ENCODE measurements around the gene SLC35C1.
A peak's percentile ranks its signal among the peaks of the same experiment; 100 is the strongest.
"Not testable (repeated sequence)": the region's sequence is repeated elsewhere in the genome, so short reads cannot be mapped to it uniquely, and the experiment has no call there.

Gene SLC35C1

DNA sequence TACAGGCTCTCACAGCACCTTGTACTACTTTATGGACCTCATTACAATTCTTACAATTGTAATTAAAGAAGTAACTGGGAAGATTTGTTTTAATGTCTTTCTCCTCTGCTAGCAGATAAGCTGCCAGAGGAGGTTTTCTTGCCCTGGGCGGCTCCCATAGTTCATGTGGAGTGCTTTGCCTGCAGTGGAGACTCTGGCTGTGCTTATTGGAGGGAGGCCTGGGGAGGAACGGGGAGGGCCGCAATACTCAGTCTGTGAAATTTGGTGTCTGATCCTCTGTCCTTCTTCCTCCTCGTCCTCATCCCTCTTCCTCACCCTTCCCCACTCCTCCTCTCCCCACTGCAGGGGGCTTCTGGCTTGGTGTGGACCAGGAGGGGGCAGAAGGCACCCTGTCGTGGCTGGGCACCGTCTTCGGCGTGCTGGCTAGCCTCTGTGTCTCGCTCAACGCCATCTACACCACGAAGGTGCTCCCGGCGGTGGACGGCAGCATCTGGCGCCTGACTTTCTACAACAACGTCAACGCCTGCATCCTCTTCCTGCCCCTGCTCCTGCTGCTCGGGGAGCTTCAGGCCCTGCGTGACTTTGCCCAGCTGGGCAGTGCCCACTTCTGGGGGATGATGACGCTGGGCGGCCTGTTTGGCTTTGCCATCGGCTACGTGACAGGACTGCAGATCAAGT lies 5.6 kb downstream of the SLC35C1 start:
- Mint-ChIP-seq H3K4me3 (no peak overlapping the region), H3K27me3 (no peaks in the 10 kb centered on the region), H3K27ac (peak overlapping the region; percentile 37), H3K36me3 (peaks cover 33 to 46% of the 10 kb centered on the region in 2 donors), H3K9me3 (no peaks in the 10 kb centered on the region), H3K4me1 (peaks cover 29 to 56% of the 10 kb centered on the region in 2 donors)
- ATAC-seq (replicated peaks) = no peak
- DNase-seq = no peak

DNA sequence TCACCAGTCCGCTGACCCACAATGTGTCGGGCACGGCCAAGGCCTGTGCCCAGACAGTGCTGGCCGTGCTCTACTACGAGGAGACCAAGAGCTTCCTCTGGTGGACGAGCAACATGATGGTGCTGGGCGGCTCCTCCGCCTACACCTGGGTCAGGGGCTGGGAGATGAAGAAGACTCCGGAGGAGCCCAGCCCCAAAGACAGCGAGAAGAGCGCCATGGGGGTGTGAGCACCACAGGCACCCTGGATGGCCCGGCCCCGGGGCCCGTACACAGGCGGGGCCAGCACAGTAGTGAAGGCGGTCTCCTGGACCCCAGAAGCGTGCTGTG lies 6.1 kb downstream of the SLC35C1 start:
- H3K36me3 Mint-ChIP-seq = peaks cover 31 to 45% of the 10 kb centered on the region in 2 donors
- H3K9me3 Mint-ChIP-seq = no peaks in the 10 kb centered on the region
- peaks cover 29 to 56% of the 10 kb centered on the region in 2 donors for H3K4me1 Mint-ChIP-seq

DNA sequence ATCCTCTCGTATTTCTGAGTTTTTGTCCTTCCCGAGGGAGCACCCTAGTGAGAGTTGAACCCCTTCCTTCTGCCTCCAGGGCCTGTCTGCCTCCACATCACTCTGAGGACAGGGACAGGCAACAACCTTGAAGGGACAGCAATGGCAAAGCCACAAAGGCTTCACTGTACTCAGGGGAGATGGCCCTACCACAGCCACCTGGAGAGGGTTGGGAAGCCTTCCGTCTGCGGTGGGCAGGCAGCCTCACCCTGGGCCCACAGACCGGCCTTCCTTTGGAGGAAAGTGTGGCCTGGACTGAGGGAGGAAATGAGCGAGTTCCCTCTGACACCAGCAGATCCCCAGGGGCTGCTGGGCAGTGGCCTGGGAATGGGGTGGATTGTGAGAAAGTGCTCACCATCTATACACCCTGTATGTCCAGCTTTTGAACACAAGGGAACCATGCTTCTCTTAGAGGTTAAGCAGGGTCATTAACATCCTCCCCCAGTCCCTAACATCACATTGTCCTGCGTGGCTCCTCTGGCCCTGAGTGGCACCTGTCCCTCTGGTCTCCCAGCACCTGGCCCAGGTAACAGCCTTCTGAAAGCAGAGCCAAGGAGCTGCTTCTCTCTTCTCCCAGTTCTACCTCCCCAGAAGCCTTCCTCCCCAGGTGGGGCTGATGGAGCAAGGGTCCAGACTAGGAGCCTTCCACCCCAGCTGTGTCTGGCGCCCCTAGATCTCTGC lies 6.8 kb downstream of the SLC35C1 start:
- H3K27me3 Mint-ChIP-seq = no peaks in the 10 kb centered on the region
- ATAC-seq (replicated peaks) = no peak
- H3K9me3 Mint-ChIP-seq = no peaks in the 10 kb centered on the region
- DNase-seq = no peak
- H3K4me3 Mint-ChIP-seq = no peak overlapping the region
- no peak overlapping the region for H3K27ac Mint-ChIP-seq
- peaks cover 29 to 52% of the 10 kb centered on the region in 2 donors for H3K4me1 Mint-ChIP-seq
- H3K36me3 Mint-ChIP-seq = peaks cover 29 to 43% of the 10 kb centered on the region in 2 donors

More for the DNA sequence above, 6.1 kb downstream of the SLC35C1 start:
- Mint-ChIP-seq H3K4me3 (no peak overlapping the region), H3K27me3 (no peaks in the 10 kb centered on the region), H3K27ac (no peak overlapping the region)
- no peak for ATAC-seq (replicated peaks)
- no peak for DNase-seq

DNA sequence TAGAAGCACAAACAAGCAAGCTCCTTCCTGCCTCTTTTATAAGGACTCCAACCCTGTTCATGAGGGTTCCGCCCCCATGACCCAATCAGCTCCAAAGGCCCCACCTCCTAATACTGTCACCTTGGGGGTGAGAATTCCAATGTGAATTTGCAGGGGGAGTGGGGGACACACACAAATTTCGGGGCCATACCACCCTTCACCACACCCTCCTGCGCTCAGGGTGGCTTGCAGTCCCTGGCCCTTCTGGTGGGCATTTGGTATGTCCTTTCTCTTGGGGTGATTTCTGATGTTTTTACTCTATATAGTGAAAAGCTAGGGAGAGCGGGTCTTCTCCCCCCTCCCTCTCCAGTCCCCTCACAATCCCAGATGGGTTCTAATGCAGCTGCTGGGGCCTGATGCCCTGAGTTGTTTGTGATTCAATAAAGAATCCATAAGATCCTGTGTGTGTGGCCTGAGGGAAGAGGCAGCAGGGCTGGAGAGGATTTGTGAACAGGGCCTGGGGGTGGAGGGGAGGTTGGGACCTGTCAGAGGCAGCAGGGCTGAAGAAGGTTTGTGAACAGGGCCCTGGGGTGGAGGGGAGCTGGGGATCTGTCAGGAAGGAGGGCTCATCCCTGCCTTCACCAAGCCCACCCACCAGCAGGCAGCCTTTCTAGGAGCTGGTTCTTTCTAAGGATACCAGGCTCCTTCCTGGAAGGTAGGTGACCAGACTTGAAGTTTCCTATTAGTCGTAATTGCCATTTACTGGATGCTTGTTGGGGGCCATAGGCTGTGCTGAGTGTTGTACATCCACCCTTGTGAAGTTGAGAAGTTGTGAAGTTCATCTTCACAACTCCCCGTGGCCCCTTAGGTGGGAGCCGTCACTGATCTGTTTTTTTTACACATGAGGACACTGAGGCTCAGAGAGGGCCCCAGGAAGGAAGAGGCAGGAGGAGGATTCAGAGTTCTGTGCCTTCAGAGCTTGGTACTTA lies 7.9 kb downstream of the SLC35C1 start:
- no peak overlapping the region for H3K4me3 Mint-ChIP-seq

DNA sequence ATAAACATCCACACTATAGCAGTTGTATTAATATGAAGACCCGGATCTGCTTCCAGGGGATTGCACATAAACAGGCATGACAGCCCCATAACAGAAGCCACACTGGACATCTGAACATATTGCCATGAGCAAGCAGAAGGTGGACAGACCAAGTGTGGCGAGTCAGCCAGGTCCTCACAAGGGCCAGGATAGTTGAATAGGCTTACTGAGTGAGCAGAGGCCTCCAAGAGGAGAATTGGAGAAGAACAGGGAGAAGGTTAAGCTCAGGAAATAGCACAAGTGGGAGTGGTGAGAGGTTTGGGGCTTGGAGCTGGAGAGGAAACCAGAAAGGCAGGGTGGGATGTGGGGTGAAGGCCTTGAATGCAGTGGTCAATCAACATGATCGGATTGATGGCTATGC lies 10.8 kb downstream of the SLC35C1 start:
- no peak for DNase-seq
- ATAC-seq (replicated peaks) = no peak
- Mint-ChIP-seq H3K27me3 (no peaks in the 10 kb centered on the region), H3K36me3 (peaks cover 10 to 26% of the 10 kb centered on the region in 2 donors), H3K9me3 (peaks cover 0 to 8% of the 10 kb centered on the region in 2 donors), H3K27ac (no peak overlapping the region), H3K4me1 (peaks cover 26 to 41% of the 10 kb centered on the region in 2 donors), H3K4me3 (no peak overlapping the region)

More for the DNA sequence above, 7.9 kb downstream of the SLC35C1 start:
- Mint-ChIP-seq H3K27ac (peak overlapping the region; percentile 42), H3K4me1 (peaks cover 32 to 52% of the 10 kb centered on the region in 2 donors), H3K9me3 (peaks cover 0 to 4% of the 10 kb centered on the region in 2 donors), H3K36me3 (peaks cover 25 to 47% of the 10 kb centered on the region in 2 donors), H3K27me3 (no peaks in the 10 kb centered on the region)
- DNase-seq = no peak
- no peak for ATAC-seq (replicated peaks)

DNA sequence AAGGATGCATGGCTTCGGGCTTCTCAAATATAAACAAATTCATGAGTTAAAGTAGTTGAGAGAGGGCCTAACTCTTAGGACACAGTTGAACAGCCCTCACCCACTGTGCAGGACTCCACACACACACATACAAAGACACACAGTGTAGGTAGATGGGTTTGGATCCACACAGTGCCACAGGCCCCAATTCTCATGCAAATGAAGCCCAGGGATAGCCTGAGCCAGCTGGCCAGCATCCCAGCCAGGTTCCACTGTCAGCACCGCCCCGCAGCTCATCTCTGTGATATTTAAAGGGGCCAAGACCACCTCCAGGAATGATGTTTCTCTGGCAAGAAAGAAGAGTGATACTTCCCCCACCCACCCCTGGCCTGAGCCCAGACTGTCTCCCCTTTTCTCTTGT lies 11.7 kb downstream of the SLC35C1 start:
- Mint-ChIP-seq H3K27ac (peak overlapping the region; percentile 75), H3K9me3 (peaks cover 0 to 8% of the 10 kb centered on the region in 2 donors), H3K27me3 (no peaks in the 10 kb centered on the region), H3K4me3 (no peak overlapping the region), H3K4me1 (peaks cover 26 to 37% of the 10 kb centered on the region in 2 donors), H3K36me3 (peaks cover 6 to 18% of the 10 kb centered on the region in 2 donors)
- ATAC-seq (replicated peaks) (peak in 1 of 2 donors; percentile 19), DNase-seq (no peak)

DNA sequence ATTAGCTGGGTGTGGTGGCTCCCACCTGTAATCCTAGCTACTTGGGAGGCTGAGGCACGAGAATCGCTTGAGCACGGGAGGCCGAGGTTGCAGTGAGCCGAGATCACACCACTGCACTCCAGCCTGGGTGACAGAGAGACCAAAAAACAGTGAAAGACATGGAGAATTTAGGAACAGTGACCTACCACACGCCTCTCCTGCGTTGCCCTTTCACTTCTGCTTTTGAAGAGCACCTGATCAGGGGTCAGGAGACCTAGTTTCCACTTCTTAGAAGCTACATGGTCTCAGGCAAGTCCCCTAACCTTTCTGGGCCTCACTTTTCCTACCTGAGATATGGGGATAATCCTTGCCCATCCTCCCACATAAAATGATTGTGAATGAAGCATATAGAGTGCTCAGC lies 12.2 kb downstream of the SLC35C1 start:
- DNase-seq (peak; percentile 20), ATAC-seq (replicated peaks) (peak; percentile 82 to 87)
- H3K27me3 Mint-ChIP-seq = no peaks in the 10 kb centered on the region
- H3K27ac Mint-ChIP-seq = peak overlapping the region; percentile 75
- H3K4me1 Mint-ChIP-seq = peaks cover 26 to 37% of the 10 kb centered on the region in 2 donors
- peaks cover 0 to 8% of the 10 kb centered on the region in 2 donors for H3K9me3 Mint-ChIP-seq
- H3K4me3 Mint-ChIP-seq = peak overlapping the region in 1 of 2 donors; percentile 43
- H3K36me3 Mint-ChIP-seq = peaks cover 3 to 14% of the 10 kb centered on the region in 2 donors

DNA sequence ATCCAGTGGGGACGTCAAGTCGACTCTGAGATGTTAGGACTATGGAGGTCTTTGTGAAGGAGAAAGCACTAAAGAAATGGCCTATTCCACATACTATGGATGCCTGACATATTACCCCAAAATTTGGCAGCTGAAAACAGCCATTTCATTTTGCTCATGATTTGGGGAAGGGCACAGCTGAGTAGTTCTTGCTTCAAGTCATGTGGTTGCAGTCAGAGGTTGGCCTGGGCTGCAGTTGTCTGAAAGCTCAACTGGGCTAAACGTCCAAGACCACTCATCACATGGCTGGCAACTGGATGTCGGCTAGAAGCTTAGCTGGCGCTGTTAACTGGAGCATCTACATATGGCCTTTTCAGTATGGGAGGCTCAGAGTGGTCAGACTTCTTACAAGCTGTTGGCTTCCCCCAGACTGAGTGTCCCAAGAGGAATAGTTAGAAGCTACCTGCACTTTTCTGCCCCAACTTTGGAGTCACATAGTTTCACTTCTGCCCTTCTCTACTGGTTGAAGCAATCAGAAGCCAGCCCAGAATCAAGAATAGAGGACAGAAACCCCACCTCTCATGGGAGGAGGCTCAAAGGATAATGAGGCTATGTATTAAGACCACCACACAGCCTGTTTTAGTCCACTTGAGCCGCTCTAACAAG lies 14.1 kb downstream of the SLC35C1 start:
- Mint-ChIP-seq H3K4me3 (no peak overlapping the region), H3K4me1 (peaks cover 34 to 44% of the 10 kb centered on the region in 2 donors), H3K27me3 (no peaks in the 10 kb centered on the region), H3K36me3 (peaks cover 2 to 5% of the 10 kb centered on the region in 2 donors), H3K9me3 (peaks cover 0 to 8% of the 10 kb centered on the region in 2 donors), H3K27ac (peak overlapping the region; percentile 83)
- DNase-seq (no peak), ATAC-seq (replicated peaks) (peak; percentile 44 to 78)

DNA sequence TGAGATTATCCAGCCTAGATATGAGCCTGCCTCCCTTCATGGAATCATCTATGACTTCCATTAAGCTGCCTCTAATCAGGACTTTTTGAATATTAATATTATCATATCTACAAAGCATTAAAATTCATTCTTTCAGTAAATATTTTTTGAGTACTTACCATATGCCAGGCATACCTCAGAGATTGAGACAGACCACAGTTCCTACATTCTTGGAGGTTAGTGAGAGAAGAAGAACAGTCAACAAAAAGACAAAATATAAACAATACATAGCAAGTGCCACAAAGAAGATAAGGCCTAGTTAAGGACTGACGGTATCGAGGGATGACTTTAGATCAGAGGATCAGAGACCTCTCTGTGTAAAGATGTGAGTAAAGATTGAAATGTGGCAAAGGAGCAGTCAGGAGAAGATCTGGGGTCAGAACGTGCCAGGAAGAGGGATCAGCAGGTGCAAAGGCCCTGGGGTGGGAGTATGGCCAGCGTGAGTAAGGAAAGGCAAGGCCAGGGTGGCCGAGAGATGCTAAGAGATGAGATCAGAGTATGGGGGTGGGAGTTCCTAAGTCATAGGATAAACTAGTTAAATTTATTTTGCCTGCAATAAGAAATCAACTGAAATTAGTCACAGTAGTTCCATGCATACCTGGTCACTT lies 15.4 kb downstream of the SLC35C1 start:
- ATAC-seq (replicated peaks) = no peak
- no peaks in the 10 kb centered on the region for H3K27me3 Mint-ChIP-seq
- no peak for DNase-seq
- peaks cover 2 to 5% of the 10 kb centered on the region in 2 donors for H3K36me3 Mint-ChIP-seq
- H3K9me3 Mint-ChIP-seq = peaks cover 0 to 8% of the 10 kb centered on the region in 2 donors
- no peak overlapping the region for H3K4me3 Mint-ChIP-seq
- H3K4me1 Mint-ChIP-seq = peaks cover 34 to 45% of the 10 kb centered on the region in 2 donors
- H3K27ac Mint-ChIP-seq = no peak overlapping the region

DNA sequence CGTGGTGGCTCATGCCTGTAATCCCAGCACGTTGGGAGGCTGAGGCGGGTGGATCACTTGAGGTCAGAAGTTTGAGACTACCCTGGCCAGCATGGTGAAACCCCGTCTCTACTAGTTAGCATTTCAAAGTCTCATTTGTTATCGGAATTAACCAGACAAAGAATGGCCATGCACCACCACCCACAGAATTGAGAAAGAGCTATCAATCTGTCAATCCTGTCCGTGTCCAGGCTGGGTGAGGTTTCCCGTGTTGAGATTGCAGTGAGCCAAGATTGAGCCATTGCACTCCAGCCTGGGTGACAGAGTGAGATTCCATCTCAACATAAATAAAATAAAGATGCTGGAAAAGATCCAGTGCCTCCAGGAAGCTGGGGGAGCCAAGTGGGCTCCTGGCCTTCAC lies 21.5 kb downstream of the SLC35C1 start:
- H3K4me1 Mint-ChIP-seq; DNase-seq; H3K4me3 Mint-ChIP-seq; H3K36me3 Mint-ChIP-seq; H3K9me3 Mint-ChIP-seq; ATAC-seq (replicated peaks): not testable (repeated sequence)
- peaks cover 32 to 38% of the 10 kb centered on the region in 2 donors for H3K27me3 Mint-ChIP-seq
- peak overlapping the region; percentile 75 for H3K27ac Mint-ChIP-seq

DNA sequence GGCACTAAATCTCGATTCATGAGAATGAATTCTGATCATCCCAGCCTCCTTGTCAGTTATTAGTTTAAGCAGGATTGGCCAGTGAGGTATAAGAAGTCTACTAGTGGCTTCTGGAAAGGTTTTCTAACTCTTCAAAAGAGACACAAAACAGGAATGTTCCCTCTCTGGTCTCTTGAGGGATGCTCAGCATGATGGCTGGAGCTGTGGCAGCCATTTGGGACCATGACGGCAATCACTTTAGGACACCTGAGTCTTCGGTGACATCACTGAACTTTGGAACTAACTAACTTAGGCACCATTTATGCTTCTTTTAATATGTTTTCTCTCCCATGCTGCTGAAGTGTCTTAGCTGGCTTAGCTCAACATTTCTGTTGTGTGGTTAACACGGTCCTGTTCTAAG lies 22.2 kb downstream of the SLC35C1 start:
- H3K27ac Mint-ChIP-seq = no peak overlapping the region
- no peak for DNase-seq
- no peak for ATAC-seq (replicated peaks)
- no peaks in the 10 kb centered on the region for H3K36me3 Mint-ChIP-seq
- H3K4me1 Mint-ChIP-seq = peaks cover 7 to 8% of the 10 kb centered on the region in 2 donors
- no peaks in the 10 kb centered on the region for H3K9me3 Mint-ChIP-seq
- peaks cover 36 to 44% of the 10 kb centered on the region in 2 donors for H3K27me3 Mint-ChIP-seq
- H3K4me3 Mint-ChIP-seq = no peak overlapping the region

DNA sequence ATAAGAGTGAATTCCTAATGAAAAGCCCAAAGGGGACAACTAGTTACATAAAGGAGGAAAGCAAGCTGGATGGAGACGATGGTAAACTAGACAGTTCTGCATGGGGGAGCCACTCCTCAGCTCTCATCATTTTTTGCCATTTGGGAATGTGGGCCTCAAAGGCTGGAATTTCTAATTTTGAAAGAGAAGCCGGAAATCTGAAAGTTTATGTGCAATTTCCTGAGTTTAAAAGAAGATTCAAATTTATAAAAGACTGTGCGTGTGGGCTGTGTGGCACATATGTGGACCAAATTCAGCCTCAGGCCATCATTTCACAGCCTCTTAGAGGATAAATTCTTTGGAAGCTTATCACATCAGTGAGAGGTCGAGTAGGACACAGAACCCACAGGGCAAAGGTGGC lies 24.0 kb downstream of the SLC35C1 start:
- H3K27me3 Mint-ChIP-seq = peaks cover 41 to 55% of the 10 kb centered on the region in 2 donors
- no peaks in the 10 kb centered on the region for H3K36me3 Mint-ChIP-seq

DNA sequence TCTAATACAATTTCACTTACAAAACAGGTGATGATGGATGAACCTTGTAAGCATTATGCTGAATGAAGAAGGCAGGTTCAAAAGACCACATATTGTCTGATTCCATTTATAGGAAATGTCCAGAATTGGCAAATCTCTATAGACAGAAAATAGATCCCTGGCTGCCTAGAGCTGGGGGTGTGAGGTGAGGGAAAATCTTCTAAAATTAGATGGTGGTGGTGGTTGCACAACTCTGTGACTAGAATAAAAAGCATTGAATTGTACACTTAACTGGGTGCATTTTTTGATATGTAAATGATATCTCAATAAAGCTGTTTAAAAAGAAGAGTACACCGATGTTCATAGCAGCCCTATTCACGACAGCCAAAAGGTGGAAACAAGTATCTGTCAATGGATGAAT lies 25.6 kb downstream of the SLC35C1 start:
- Mint-ChIP-seq H3K27ac (no peak overlapping the region), H3K27me3 (peaks cover 42 to 56% of the 10 kb centered on the region in 2 donors), H3K4me3 (no peak overlapping the region), H3K4me1 (peaks cover 0 to 5% of the 10 kb centered on the region in 2 donors), H3K9me3 (no peaks in the 10 kb centered on the region), H3K36me3 (no peaks in the 10 kb centered on the region)
- DNase-seq (no peak), ATAC-seq (replicated peaks) (no peak)

More for the DNA sequence above, 24.0 kb downstream of the SLC35C1 start:
- H3K27ac Mint-ChIP-seq = peak overlapping the region; percentile 37
- DNase-seq = no peak
- no peaks in the 10 kb centered on the region for H3K9me3 Mint-ChIP-seq
- no peak overlapping the region for H3K4me3 Mint-ChIP-seq
- peaks cover under 1 to 2% of the 10 kb centered on the region in 2 donors for H3K4me1 Mint-ChIP-seq
- ATAC-seq (replicated peaks) = no peak
